Thoracic aorta (tissue), 2 donors: ENCODE measurements around the gene MYD88. TPM values are rescaled to one million over a fixed set of nuclear protein-coding genes. Genes with fewer than 3 reads are reported as not detected.

Source experiments
- ATAC-seq: fragments of 150-250 bp; one replicate; pipeline ENCODE4 v1.8.0; 2017; ENCODE audit warnings: low read depth; ENCODE audit not compliant: insufficient number of reproducible peaks, low FRiP score
- DNase-seq: peaks from one replicate; pipeline ENCODE4 v3.0.0-alpha.2; 2020; ENCODE audit warnings: low spot score
- H3K27ac ChIP-seq, 2 donors: fragments of 200-600 bp; sonication (generic); 1 replicate in 1 of 2; 2 replicates in 1 of 2; pipeline ENCODE4 v1.5.1; 2016; ENCODE audit warnings: mild to moderate bottlenecking in 2 of 2, moderate library complexity in 2 of 2
- H3K27me3 ChIP-seq: fragments of 200-600 bp; sonication (generic); replicated peaks from 2 replicates; pipeline ENCODE4 v1.6.0; 2016; ENCODE audit warnings: mild to moderate bottlenecking; ENCODE audit not compliant: insufficient read depth
- H3K36me3 ChIP-seq: fragments of 200-600 bp; sonication (generic); one replicate; pipeline ENCODE4 v1.5.1; 2016
- H3K4me1 ChIP-seq, 2 donors: fragments of 200-600 bp; sonication (generic); 1 replicate in 1 of 2; 2 replicates in 1 of 2; pipeline versions ENCODE4 v1.5.1 to v1.6.0; 2016; ENCODE audit warnings: low read depth in 2 of 2, mild to moderate bottlenecking in 1 of 2; ENCODE audit not compliant: control insufficient read depth in 1 of 2
- H3K4me3 ChIP-seq: fragments of 200-600 bp; sonication (generic); 2 replicates; pipeline ENCODE4 v1.5.1; 2016; ENCODE audit warnings: mild to moderate bottlenecking
- H3K9me3 ChIP-seq: fragments of 200-600 bp; sonication (generic); 2 replicates; pipeline ENCODE4 v1.5.1; 2016
- total RNA-seq, 2 donors: library from RNA; depleted of rRNA; stranded (reverse); fragments of >200 nt; gene quantifications; one replicate each; pipeline versions ENCODE4 v1.1.0 to v1.2.3, GENCODE V29; 2016
- TF ChIP-seq, protein P1 (sequence below): fragments of 200-600 bp; sonication (generic); IDR thresholded peaks from one replicate; pipeline ENCODE4 v1.5.1; 2019; ENCODE audit warnings: antibody characterized with exemption

MYD88 gene
- total RNA-seq, 2 donors from 2014 or later = 27.8 to 49.7 TPM

GRCh38 chr3:38140326-38141172 is 2.1 kb downstream of the MYD88 start:
- Histone ChIP-seq H3K9me3 (no peaks in the 10 kb centered on the region), H3K4me1 (peaks cover 13 to 31% of the 10 kb centered on the region in 2 donors), H3K27me3 (no peaks in the 10 kb centered on the region), H3K36me3 (no peaks in the 10 kb centered on the region), H3K4me3 (no peak overlapping the region), H3K27ac (no peak overlapping the region)
- TF ChIP-seq, protein P1, sequence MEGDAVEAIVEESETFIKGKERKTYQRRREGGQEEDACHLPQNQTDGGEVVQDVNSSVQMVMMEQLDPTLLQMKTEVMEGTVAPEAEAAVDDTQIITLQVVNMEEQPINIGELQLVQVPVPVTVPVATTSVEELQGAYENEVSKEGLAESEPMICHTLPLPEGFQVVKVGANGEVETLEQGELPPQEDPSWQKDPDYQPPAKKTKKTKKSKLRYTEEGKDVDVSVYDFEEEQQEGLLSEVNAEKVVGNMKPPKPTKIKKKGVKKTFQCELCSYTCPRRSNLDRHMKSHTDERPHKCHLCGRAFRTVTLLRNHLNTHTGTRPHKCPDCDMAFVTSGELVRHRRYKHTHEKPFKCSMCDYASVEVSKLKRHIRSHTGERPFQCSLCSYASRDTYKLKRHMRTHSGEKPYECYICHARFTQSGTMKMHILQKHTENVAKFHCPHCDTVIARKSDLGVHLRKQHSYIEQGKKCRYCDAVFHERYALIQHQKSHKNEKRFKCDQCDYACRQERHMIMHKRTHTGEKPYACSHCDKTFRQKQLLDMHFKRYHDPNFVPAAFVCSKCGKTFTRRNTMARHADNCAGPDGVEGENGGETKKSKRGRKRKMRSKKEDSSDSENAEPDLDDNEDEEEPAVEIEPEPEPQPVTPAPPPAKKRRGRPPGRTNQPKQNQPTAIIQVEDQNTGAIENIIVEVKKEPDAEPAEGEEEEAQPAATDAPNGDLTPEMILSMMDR = no peak
- DNase-seq (no peak), ATAC-seq (no peak)

- H3K9me3 ChIP-seq = no peaks in the 10 kb centered on the region
- TF ChIP-seq, protein P1 = no peak
- H3K4me3 ChIP-seq = no peak overlapping the region
- no peaks in the 10 kb centered on the region for H3K27me3 ChIP-seq
- H3K27ac ChIP-seq = no peak overlapping the region
- ATAC-seq (no peak), DNase-seq (no peak)
- no peaks in the 10 kb centered on the region for H3K36me3 ChIP-seq
- H3K4me1 ChIP-seq = peaks cover 10 to 24% of the 10 kb centered on the region in 2 donors
These were observed 2.9 kb downstream of the MYD88 start for GRCh38 chr3:38141173-38141951.

DNA sequence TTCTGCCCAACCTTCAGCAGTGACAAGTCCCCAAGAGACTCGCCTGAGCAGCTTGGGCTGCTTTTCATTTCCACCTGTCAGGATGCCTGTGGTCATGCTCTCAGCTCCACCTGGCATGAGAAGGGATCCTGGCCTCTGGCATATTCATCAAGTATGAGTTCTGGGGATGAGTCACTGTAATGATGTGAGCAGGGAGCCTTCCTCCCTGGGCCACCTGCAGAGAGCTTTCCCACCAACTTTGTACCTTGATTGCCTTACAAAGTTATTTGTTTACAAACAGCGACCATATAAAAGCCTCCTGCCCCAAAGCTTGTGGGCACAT is 3.5 kb downstream of the MYD88 start:
- ATAC-seq = no peak
- H3K36me3 ChIP-seq = no peaks in the 10 kb centered on the region
- no peak overlapping the region for H3K4me3 ChIP-seq
- H3K27me3 ChIP-seq = no peaks in the 10 kb centered on the region
- peaks cover 10 to 24% of the 10 kb centered on the region in 2 donors for H3K4me1 ChIP-seq
- no peak for DNase-seq
- no peaks in the 10 kb centered on the region for H3K9me3 ChIP-seq
- H3K27ac ChIP-seq = no peak overlapping the region
- TF ChIP-seq, protein P1 = no peak

DNA sequence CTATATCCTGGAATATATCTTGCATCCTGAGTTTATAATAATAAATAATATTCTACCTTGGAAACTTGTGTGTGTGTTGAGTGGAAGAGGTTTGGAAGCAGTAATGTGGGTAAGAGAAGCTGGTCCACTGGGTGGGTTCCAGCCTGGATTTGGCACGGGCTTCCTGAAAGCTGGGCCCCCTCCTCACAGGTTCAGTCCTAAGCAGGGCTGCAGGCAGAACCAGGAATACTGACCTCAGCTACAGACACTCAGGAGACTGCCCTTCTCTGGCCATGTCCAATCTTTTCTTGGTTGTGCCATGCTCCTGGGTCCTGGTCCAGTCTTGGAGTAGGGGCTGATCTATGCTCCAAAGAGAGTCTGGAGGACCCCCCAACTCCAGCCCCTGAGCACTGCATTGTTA is 4.5 kb downstream of the MYD88 start:
- no peaks in the 10 kb centered on the region for H3K27me3 ChIP-seq
- H3K4me1 ChIP-seq = peaks cover 6 to 21% of the 10 kb centered on the region in 2 donors
- H3K36me3 ChIP-seq = no peaks in the 10 kb centered on the region
- DNase-seq (no peak), ATAC-seq (no peak)
- H3K27ac ChIP-seq = no peak overlapping the region
- no peak overlapping the region for H3K4me3 ChIP-seq
- TF ChIP-seq, protein P1 = no peak
- H3K9me3 ChIP-seq = no peaks in the 10 kb centered on the region

GRCh38 chr3:38143511-38143910 is 5.0 kb downstream of the MYD88 start:
- H3K9me3 ChIP-seq = no peaks in the 10 kb centered on the region
- H3K4me3 ChIP-seq = no peak overlapping the region
- no peaks in the 10 kb centered on the region for H3K27me3 ChIP-seq
- TF ChIP-seq, protein P1 = no peak
- ATAC-seq = no peak
- H3K36me3 ChIP-seq = no peaks in the 10 kb centered on the region
- DNase-seq = no peak
- no peak overlapping the region for H3K27ac ChIP-seq
- peaks cover 5 to 18% of the 10 kb centered on the region in 2 donors for H3K4me1 ChIP-seq
